ENCODE data around the gene ZNF507.

The ZNF507 gene

DNA sequence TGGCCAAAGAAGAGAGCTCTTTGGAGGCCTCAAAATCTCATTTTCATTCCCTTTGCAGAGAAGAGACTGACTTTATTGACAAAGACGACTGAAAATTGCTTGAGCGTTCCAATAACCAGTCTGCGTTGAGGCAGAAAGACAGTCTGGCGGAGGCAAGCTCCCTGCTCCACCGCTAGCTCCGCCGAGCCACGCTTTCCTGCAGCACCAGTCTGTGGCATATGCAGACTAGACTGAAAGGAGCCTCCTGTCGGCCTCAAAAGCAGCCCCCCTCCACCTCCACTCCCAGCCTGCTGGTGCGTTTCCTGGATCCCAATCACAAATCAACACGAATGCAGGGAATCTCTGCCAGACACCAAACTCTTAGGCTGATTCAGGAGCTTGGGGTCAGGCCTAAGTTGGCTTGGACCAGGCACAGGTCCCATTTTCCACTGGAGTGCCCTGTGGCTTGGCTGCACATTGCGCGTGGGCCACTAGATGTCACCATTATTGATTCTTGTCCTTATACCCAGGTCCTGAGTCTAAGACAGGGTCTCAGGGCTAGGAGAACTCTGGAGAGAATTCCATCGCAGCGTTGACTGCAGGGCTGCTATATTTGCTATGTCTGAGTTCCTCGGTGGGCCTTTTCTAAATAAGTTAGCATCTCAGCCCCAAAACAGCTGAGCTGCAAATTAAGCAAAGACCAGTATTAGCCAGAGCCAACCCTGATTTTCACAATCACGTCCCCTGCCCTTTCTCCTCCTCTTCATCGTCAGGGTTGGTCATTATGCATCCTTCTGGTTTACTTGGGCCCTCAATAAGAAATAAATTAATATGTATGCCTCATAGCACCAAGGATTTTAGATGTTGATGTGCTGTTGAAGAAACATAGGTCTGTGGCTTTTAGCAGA, 5.2 kb upstream of the ZNF507 start:
- peak; percentile 7 for DNase-seq

DNA sequence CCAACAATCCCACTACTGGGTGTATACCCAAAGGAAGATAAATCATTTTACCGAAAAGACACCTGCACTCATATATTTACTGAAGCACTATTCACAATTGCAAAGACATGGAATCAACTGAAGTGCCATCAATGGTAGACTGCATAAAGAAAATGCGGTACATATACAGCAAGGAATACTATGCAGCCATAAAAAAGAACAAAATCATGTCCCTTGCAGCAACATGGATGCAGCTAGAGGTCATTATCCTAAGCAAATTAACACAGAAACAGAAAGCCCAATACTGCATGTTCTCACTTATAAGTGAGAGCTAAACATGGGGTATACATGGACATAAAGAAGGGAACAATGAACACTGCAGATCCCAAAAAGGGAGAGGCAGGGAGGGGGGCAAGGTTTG, 2.7 kb upstream of the ZNF507 start:
- DNase-seq: no peak

DNA sequence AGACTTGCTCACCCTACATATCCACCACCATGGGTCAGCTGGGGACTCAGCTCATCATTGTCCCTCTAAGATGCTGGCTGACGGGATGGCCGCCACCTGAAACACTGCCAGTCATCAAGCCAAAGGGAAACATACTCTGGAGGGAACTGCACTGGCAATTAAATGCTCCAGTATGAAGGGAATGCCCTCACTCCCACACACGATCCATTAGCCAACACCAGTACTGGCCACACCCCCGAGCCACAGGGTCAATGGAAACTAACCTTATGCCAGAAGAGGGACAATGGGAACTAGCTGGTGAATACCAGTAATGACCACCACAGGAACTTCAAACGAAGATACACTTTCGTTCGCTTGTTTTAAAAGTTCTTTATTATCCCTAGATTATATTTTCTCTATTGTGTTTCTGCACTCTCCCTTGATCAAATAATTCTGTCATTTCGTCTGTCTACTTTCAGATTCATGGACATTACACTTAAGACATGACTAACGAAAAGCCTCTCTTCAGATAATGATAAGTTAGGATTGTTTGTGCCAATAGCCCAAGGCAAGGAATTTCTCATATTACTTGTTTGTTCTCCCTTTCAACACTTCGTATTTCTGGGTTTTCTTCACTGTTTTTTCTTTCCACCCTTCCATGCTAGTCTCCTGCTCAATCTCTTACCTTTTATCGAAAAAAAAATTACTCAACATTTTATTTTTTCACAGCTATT, 1.7 kb upstream of the ZNF507 start:
- no peak for DNase-seq

DNA sequence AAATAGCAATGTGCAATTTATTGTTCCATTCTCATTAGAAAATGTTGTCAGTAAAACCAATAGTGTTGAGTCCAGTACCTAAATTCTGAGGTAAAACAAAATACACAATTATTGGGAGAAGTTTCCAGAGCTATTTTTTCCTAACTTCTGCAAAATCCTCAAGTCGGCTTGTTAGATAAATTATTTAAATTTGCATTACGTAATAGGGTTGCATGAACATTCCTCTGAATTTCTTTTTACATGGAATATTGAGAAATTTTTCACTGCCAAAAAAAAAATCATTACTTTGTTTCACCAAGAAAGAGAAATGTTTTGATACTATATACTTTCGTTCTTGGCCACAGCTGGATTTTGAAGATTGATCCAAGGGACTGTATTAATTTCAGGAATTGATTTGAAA, 1.5 kb downstream of the ZNF507 start:
- no peak for DNase-seq

DNA sequence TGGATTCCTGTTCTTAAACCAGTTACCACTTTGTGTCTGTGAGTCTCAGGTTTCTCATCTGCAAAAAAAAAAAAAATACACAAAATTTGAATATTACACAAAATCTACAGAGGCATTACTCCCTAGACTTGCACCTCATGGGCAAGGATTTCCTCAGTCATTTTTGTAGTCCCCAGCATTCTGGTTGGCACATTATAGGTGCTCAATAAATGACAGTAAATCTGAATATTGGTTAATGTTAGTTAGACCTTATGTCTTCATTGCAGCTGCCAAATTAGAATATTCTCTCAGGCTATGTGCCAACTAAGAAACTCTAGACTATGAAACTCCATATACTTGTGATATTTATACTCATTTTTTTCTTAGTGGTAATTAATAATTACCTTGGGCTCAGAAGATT, 2.2 kb downstream of the ZNF507 start:
- no peak for DNase-seq

DNA sequence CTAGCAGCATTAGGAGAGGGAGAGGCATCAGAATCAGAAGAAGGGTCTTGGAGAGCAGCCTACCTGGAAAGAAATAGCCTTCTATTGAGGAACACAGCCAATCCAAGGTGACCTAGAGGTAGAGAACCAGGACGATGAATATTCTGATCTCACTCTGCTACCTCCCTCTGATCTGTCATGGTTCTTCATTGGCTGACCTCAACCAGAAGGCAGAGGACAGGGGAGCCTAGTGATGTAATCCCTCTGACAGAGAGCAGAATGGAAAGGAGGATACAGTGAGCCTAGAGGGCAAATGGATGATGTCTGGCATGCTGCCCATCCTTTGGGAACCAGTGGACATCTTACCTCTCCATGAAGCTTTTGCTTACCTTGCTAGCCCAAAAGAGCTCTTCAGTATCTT, 3.6 kb downstream of the ZNF507 start:
- DNase-seq: no peak

DNA sequence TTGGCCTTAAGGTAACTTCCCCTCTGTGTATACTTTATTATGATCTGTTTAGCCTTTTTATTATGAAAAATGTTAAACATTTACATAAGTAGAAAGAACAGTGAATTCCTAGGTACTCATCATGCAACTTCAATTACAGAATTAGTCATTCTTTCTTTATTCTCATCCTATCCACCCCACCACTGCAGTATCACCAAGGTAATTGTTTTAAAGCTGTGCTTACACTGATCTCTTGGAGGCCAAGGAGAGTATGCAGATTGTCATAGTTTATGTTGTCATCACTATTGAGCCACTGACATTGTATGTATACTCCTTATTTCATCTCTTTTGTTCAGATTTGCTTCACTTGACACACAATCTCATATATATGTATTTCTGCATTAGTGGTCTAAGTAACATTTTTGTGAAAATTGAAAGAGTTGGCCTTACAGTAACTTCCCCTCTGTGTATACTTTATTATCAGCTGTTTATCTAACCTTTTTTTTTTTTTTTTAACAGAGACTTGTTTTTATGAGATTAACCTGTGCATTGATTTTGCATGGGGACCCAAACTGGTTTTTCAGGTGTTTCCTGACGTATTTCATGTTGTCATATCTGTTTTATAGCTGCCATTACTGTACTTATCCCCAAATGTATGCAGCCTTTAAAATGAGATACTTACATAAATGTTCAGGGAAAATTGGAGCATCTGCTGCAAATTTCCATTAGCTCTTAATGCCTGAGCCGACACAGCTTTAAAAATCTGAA, 4.5 kb downstream of the ZNF507 start:
- no peak for DNase-seq

DNA sequence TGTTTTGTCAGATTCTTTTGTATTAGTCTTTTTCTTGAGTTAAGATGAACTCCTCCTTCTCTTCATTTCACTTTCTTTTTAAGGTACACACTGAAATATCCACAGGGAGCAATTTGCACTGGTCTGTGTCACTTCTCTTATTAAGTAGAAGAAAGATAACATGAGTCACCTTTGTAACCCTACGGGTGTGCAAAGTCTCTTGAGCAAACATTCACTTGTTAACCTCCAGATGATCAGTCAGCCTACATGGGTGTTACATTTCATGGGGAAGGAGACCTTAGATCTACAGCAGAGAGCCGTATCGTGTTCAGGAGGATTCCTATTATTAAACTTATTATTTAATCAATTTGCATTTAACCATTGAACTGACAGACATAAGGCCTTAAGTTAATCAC, 5.1 kb downstream of the ZNF507 start:
- no peak for DNase-seq

DNA sequence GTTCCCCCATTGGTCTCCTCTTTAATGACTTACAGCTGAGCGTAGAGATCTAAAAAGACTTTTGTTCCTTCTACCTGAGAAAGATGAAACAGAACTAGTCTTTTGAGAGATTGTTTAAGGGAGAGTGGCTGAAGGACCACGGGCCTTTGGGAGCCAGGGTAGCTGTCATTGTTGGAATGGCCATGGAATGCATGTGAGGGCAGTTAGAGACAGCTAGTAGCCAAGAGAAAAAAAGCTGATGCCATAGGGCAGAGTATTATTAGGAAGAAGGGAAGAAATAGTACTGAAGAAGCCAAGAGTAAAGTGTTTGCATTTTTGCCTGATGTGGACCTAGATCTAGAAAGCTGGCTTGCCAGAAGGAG, 5.6 kb downstream of the ZNF507 start:
- DNase-seq: no peak

DNA sequence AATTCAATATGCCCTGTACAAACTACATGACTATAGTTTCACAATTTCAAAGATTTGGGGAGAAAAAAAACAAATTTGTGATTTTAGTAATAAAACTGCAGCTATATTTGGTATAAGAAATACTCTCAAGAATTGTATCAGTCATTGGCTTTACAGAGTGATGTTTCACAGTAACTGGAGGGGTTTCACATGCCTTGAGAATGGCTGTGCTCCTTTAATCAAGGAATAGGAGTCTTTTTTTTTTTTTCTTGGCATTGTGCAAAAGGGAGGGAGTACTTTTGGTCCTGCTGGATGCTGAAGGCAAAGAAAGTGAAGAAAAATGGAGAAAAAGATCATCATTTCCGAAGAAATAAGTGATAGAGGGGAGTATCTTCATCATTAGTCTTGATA, 6.8 kb downstream of the ZNF507 start:
- DNase-seq: no peak

DNA sequence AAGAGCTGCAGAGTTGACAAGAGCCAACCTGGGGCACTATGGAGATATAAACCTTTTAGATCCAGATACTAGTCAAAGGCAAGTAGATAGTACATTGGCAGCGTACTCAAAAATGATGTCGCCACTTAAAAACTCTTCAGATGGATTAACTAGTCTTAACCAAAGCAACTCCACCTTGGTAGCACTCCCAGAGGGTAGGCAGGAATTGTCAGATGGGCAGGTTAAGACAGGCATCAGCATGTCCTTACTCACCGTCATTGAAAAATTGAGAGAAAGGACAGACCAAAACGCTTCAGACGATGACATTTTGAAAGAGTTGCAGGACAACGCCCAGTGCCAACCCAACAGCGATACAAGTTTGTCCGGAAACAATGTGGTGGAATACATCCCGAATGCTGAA, 8.9 kb downstream of the ZNF507 start:
- DNase-seq: no peak

DNA sequence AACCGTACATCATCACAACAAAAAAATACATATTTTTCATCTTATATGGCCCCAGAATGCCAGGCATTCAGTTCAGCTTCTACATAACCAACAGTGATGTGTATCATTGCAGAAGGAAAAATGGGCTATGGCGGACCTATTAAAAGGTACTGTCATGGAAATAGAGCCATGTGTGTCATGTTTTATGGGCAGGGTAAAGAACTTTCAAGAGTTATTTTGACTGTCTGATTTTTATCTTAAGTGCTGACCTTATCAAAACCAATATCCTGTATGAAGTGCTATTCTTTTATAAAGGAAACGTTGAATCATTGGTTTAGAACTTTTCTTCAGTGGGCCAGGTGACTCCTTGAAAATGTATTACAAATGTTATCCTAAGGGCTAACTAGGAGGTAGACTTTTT, 9.9 kb downstream of the ZNF507 start:
- no peak for DNase-seq

DNA sequence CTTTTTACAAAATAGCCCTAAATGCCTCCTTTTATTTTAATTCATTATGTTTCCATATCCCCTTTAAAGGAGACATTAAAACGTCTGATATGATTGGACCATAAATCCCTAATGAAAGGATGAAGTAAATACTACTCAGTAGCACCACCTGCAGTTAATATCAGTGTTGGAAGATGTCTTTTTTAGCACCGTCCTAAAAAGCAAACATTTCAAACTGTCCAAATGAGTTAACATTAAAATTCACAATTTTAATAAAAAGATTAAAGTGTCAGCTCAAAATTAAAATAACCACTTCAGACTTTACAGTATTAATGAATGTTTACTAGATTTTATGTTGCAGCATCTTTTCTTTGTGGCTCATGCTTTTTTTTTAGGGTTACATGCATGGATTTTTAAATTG, 12.3 kb downstream of the ZNF507 start:
- no peak for DNase-seq

DNA sequence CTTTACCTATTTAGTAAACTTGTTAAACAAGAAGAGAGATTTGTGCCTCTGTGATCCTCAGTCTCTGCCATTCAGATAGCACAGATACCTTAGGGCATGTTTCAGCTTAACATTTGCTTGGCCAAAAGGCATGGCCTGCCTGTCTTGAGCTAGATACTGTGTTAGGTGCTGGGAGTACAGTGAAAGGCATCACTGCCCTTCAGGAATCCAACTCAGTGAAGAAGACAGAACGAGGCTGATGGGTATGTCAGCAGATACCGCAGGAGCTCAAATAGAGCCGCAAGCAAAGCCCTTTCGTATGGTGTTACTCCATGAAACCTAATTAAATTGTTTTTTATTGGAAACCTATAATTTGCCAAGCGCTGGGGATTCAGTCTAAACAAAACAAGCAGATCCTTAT, 12.9 kb downstream of the ZNF507 start:
- no peak for DNase-seq

DNA sequence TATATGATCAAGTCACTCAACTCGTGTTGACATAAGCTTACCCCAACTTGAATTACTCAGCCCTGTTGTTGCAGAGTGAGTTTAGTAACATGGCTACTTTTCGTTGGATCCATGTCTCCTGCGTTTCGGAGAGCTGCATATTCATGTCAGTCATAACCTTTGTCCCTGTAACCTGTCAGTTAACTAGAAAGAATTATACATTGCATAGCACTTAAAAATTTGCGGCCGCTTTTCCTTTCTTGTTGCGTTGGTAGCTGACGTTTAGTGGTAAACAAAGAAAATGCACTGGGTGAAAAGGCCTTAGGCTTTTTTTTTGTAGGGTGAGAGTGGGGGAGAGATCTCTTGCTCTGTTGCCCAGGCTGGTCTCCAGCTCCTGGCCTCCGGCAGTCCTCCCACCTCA, 14.2 kb downstream of the ZNF507 start:
- no peak for DNase-seq

DNA sequence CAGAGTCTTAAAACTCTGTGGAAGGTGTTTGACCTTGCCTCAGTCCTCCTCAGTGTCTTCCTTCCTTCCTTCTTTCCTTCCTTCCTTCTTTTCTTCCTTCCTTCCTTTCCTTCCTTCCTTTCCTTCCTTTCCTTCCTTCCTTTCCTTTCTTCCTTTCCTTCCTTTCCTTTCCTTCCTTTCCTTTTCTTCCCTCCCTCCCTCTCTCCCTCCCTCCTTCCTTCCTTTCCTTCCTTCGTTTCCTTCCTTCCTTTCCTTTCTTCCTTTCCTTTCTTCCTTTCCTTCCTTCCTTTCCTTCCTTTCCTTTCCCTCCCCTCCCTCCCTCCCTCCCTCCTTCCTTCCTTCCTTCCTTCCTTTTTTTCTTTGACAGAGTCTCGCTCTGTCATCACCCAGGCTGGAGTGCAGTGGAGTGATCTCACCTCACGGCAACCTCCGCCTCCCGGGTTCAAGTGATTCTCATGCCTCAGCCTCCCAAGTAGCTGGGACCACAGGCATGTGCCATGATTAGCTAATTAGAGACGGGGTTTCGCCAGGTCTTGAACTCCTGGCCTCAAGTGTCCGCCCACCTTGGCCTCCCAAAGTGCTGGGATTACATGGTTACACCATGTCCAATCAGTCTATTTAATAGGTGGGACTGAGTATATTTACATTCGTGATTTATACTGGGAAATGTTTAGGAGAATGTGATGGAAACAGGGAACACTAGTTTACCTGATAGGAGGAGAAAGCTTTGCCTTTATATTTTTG, 16.3 kb downstream of the ZNF507 start:
- no peak for DNase-seq

DNA sequence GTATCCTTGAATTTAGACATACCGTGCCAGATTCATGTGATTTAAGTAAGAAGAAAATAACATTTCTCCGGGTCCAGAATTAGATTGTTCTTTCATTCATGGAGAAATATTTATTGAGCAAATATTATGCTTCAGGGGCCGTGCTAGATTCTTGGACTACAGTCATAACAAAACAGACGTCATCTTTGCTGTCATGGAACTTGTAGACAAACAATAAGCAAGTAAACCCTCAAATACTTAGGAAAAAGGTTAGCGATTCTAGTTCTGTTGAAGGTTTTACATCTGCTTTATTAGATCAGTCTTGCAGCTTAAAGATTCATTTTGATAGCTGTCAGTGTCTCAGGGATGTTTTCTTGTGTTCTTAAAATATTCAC, 16.9 kb downstream of the ZNF507 start:
- no peak for DNase-seq

DNA sequence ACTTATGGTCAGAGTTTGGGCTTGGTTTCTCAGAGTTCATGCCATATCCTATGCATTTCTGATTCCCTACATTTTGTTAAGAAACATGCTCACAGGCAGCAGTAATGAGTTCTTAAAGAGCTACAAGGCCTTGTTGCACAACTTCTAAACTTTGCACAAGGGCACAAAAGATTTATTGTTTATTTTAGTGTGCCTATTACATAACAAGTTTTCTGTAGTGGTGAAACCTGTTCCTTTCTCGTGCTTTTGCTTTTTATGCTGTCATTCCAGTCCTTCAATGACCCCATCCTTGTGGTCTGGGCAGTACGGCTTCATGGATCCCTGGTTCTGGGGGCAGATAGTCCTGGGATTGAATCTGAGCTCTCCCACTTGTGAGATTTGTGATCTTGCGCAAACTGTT, 17.8 kb downstream of the ZNF507 start:
- no peak for DNase-seq

DNA sequence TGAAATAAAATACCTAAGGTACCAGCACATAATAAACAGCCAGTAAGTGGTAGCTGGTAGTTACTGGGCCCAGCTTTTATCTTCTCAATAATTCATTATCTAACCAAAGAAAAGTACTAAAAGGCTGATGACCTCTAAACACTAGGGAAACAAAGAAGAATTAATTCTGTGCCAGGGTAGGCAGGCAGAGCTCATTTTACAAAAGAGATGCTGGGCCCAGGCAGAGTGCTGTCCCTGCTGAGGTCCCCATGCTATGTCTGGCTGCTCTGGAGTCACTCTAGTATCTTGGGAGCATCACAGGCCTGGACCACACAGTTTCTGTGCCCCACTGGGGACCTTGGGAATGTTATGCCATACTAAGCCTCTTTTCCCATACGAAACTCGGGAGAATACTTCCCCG, 18.2 kb downstream of the ZNF507 start:
- no peak for DNase-seq

DNA sequence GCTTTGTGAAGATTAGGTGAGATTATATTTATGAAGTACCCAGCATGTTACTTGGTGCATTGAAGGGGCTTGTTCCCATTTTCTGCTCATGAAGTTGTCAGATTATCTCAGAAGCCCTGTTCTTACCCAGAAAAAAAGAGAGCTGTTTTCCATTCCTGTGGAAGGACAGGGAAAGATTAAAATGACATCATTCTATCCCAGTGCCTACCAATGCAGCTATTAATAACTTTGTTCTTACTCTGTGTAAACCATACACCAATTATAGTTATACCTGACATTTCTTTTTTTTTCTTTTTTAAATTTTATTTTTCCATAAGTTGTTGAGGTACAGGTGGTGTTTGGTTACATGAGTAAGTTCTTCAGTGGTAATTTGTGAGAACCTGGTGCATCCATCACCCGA, 18.6 kb downstream of the ZNF507 start:
- no peak for DNase-seq

DNA sequence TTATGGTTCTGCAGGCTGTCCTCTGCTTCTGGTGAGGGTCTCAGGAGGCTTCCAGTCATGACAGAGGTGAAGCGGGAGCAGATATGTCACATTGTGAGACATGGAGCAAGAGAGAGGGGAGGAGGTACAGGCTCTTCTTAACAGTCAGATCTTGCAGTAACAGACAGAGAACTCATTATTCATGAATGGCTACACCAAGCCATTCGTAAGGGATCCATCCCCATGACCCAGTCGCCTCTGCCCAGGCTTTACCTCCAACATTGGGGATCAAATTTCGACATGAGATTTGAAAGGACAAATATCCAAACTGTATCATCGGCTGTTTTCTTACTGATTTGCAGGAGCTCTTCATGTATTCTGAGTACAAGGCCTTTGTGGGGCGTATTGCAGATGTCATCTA, 21.7 kb downstream of the ZNF507 start:
- DNase-seq: no peak

DNA sequence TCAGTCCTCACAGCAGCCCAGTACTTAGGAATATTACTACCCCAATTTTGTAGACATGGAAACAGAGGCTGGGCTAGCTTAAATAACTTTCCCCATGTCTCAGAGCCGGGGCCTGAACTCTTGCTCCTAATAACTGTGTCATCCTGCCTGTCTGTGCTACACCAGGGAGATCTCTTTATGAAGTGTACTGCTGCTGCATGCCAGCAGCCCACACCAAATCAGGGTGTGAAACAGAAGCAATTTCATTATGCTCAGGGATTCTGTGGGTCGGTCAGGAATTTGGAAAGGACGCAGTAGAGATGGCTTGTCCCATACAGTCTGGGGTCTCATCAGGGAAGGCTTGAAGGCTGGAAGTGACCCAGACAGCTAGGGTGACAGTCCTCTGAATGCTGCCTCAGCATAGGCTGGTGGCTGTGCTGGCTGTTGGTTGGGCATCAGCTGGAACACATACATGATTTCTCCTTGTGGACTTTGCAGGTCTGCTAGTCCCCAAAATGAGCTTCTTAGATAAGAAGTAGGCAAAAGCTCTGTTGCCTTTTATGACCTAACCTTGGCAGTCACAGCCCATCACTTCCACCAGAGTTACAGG, 22.6 kb downstream of the ZNF507 start:
- no peak for DNase-seq

DNA sequence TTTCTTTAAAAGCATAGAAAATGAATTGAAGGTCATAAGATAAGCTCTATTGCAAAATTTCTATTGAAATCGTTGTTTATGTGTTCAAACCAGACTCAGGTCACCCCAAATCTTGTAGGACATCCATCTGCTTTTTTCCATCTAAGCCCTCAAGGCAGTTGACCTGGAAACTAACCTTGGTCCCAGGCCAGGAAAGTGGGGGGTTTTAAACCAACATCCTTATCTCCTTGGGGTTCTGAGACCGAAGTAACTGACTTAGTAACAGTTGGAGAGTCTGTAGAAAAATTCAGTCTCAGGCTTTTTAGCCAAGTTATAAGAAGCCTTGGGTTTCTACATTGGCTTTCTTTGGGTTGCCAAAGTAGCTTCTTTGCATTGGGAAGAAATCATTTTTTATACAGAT, 23.4 kb downstream of the ZNF507 start:
- no peak for DNase-seq

Data from NCI-H526 treated with DMSO at 0.1 percent for 48 hours (cell line).